GM18498 (cell line): ENCODE measurements around the gene TBC1D24.
A peak's percentile ranks its signal among the peaks of the same experiment; 100 is the strongest.
"Not testable (repeated sequence)": the region's sequence is repeated elsewhere in the genome, so short reads cannot be mapped to it uniquely, and the experiment has no call there.

Experiments
- ATAC-seq: cut with Tn5 transposase; IDR thresholded peaks from one replicate; pipeline ENCODE4 v1.9.1; 2021; ENCODE audit warnings: mild to moderate bottlenecking, moderate library complexity; ENCODE audit not compliant: unreplicated experiment

Gene TBC1D24

DNA sequence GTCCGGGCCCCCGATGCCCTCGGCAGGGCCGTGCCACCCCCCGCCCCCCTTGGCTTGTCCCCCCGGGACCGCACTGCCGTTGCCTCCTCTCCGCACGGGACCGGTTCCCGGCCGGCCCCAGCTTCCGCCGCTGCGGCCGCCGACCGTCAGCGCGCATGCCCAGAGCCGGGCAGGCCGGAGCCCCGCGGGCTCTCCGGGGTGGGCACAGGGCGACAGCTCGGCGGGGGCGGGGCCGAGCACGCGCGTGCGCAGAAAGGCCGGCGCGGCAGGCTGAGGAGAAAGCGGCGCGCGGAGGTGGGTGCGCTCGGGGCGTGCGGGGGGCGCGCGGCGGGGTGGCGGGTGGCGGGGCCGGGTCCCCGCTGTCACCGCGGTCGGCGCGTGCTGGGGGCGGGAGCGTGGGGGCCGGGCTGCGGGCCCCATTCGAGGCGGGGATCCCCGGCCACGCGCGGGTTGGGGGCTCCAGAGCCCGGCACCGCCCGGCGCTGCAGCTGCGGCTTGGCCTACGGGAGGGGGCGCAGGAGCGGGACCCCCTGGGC lies at the start of gene TBC1D24:
TBC1D24 (plus strand) TSS at position 251 of the 536 bp plus-strand sequence. CDS start 21,022 bp downstream, outside the sequence.
- peak; percentile 51 for ATAC-seq

DNA sequence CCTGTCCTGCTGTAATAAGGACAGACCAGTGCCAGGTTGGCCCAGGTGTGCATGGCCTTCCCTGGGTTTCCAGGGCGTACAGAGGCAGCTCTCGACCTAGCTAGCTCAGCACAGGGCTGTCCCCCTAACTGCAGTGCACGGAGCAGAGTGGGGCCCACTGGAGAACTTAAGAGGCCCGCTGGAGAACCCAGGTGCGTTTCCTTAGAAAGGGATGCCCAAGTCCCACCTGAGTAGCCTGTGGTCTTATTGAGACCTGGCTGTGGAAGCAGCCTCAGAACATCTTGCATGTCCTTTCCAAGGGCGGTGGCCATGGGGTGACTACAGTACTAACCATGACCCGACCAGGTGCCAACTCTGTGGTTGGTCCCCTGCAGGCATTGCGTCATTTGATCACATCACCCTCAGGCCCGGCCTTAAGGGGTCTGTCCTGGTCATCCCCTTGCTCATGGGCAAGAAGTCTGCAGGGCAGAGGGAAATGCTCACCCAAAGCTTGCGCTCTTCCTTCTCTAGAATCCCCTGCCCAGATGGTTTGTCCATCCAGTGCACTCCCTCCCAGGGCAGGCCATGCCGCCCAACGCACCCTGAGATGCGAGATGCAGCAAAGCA lies 49.0 kb upstream of the TBC1D24 start:
- no peak for ATAC-seq

DNA sequence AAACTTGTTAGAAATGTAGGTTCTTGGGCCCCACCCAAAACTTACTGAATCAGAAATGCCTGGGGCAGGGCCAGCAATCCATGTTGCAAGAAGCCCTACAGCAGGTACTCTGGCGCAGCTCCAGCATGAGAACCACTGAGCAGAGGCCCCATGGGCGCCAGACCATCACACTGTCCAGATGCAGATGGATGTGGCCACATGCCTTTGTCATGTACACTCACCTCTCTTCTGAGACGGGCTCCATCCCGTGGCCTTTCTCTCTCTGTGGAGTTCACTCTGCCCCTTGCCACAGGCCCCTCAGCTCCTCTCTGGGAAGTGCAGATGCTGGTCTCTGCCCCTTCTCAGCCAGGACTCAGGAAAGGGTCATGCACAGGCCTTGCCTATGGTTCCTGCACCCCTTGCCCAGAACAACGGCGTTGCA lies 48.0 kb upstream of the TBC1D24 start:
- ATAC-seq: no peak

- ATAC-seq: no peak
These were observed 47.4 kb upstream of the TBC1D24 start for GRCh38 chr16:2427526-2427925.

GRCh38 chr16:2428051-2428783 lies 46.7 kb upstream of the TBC1D24 start:
- ATAC-seq: no peak

DNA sequence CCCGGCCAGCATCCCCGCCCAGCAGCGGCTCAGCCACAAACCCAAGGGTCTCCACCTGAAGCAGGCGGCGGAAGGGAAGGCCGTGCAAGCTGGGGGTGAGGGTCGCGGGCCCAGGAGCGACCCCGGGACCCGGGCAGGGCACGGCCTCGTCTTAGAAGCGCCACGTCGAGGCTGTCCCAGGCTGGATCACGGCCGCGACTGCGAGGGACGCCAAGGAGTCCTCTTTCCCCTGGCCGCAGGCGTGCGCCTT lies 46.2 kb upstream of the TBC1D24 start:
- ATAC-seq: no peak

DNA sequence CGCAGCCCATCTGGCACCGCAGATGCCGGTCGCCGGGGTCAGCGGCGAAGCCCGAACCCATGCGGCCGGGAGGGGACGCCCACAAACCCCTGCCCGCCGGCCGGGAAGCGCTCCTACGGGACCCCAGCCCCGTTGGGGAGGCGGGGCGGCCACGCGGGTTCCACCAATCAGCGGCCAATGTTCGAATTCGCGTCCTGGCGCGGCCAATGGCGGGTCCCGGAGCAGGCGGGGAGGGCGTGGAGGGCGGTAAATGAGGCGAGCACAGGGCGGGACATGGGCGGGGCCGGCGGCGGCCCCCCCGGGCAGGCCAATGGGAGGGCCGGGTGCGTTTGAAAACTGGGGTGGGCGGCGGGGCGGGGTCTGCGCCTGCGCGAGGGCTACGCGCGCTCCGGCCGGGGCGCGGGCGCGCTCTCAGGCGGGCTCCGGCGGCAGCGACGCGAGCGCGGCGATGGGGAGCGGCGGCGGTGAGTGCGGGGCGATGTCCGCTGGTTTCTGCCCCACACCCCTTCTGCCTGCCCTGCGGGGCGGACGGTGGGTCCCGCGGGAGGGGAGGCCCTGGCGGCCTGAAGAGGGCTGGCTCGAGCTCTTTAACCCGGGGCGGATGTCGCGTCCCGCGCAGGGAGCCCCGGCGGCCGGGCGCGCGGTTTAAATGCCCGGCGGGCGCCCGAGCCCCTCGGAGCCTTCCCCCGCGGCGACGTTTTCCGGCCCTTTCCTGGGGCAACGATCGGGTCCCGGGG lies 45.7 kb upstream of the TBC1D24 start, which contains the start of gene CCNF:
CCNF (plus strand) TSS at position 414 of the 737 bp plus-strand sequence; CDS start at position 449, 35 bp downstream.
- peak; percentile 85 for ATAC-seq

GRCh38 chr16:2429771-2430663 lies 44.9 kb upstream of the TBC1D24 start:
- ATAC-seq: no peak

DNA sequence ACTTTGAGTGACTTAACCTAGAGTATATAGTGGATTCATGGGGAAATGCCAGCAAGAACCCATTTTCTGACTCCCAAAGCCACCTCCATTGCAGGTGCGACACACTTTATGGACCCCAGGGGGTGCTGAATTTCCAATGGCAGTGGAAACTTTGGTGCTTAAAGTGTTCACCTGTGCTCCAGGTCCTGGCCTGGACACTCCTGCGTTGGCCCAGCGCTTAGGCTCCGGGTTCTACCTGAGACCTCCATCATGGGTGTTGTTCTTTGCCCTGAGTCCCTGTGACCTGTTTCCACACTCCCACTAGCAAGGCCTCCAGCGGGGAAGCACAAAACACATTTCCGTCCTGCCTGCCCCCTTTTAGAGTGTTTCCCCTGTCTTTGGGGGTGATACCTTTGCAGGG lies 42.6 kb upstream of the TBC1D24 start:
- no peak for ATAC-seq

GRCh38 chr16:2432801-2433505 lies 42.0 kb upstream of the TBC1D24 start:
- no peak for ATAC-seq

GRCh38 chr16:2435236-2435635 lies 39.7 kb upstream of the TBC1D24 start:
- ATAC-seq: not testable (repeated sequence)

GRCh38 chr16:2436110-2436509 lies 38.8 kb upstream of the TBC1D24 start:
- ATAC-seq: no peak

- ATAC-seq: no peak
These were observed 37.7 kb upstream of the TBC1D24 start for GRCh38 chr16:2437032-2437790.

- ATAC-seq: no peak
These were observed 36.8 kb upstream of the TBC1D24 start for GRCh38 chr16:2438121-2438520.

GRCh38 chr16:2439598-2439997 lies 35.3 kb upstream of the TBC1D24 start:
- ATAC-seq: no peak

DNA sequence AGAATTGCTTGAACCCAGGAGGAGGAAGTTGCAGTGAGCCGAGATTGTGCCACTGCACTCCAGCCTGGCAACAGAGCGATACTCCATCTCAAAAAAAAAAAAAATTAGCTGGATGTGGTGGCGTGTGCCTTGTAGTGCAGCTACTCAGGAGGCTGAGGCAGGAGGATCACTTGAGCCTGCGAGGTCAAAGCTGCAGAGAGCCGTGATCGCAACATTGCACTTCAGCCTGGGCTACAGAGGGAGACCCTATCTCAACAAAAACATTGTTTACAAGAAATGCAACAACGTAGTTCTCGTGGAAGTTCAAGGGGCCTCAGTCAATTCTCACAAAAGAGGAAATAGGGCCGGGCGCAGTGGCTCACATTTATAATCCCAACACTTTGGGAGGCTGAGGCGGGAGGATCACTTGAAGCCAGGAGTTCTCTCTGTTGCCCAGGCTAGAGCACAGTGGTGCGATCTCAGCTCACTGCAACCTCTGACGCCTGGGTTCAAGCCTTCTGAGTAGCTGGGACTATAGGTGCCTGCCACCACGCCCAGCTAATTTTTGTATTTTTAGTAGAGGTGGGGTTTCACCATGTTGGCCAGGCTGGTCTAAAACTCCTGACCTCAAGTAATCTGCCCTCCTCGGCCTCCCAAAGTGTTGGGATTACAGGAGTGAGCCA lies 33.7 kb upstream of the TBC1D24 start:
- ATAC-seq: not testable (repeated sequence)

DNA sequence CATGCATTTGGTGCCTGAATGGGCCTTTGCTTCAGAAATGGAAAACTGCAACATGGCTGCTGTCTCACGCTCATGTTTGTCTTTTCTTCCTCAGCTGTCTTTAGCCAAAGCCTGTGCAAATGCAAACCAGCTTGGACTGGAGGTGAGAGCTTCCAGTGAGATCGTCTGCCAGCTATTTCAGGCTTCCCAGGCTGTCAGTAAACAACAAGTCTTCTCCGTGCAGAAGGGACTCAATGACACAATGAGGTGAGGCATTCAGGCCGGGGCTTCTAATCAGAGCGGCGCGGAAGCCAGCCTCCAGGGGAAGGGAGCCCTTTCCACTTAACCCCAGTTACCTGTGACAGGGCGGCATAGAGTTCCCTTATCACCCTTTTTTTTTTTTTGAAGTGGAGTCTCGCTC lies 31.4 kb upstream of the TBC1D24 start:
- ATAC-seq: no peak

- no peak for ATAC-seq
These were observed 26.9 kb upstream of the TBC1D24 start for GRCh38 chr16:2447920-2448583.
